H1 (cell line): Measurements from ENCODE around the gene ASMTL. TPM values are rescaled to one million over a fixed set of nuclear protein-coding genes. Genes with fewer than 3 reads are reported as not detected.
"Not testable (repeated sequence)": the region's sequence is repeated elsewhere in the genome, so short reads cannot be mapped to it uniquely, and the experiment has no call there.

Experiments
- CTCF ChIA-PET: fragments of 300-600 bp; sonication (Branson Sonifier 250); formaldehyde crosslinking; loops from one replicate; lab custom pipeline; 2021; ENCODE audit not compliant: partially characterized antibody; lab: Charles Lee
- POLR2A ChIA-PET: fragments of 300-600 bp; sonication (Branson Sonifier 250); formaldehyde crosslinking; loops from one replicate; lab custom pipeline; 2021; ENCODE audit warnings: inconsistent platforms; ENCODE audit not compliant: partially characterized antibody; lab: Charles Lee
- DNase-seq, 2 experiments: peaks; one replicate each; pipeline versions ENCODE4 v3.0.0 to v3.0.0-alpha.2; 2010 to 2022; ENCODE audit warnings: low spot score in 2 of 2, low read depth in 1 of 2, mixed read lengths in 1 of 2
- FAIRE-seq: peaks from 2 replicates; lab custom pipeline; 2011; peaks lifted over from hg19 to GRCh38; lab: Jason Lieb, UNC
- H2AFZ ChIP-seq: 2 replicates; pipeline ENCODE4 v1.8.1; 2012; ENCODE audit warnings: low read length, inconsistent platforms
- H2AK5ac ChIP-seq: 2 replicates; pipeline ENCODE4 v1.6.1; 2013; ENCODE audit warnings: low read depth, low read length
- H2BK120ac ChIP-seq: replicated peaks from 2 replicates; pipeline ENCODE3; 2013; ENCODE audit warnings: low read depth, low read length, inconsistent platforms
- H2BK12ac ChIP-seq: 2 replicates; pipeline ENCODE4 v1.6.1; 2013; ENCODE audit warnings: low read depth, low read length
- H2BK15ac ChIP-seq: 2 replicates; pipeline ENCODE4 v1.6.1; 2013; ENCODE audit warnings: low read length
- H2BK20ac ChIP-seq: 2 replicates; pipeline ENCODE4 v1.6.1; 2013; ENCODE audit warnings: low read length
- H2BK5ac ChIP-seq: 2 replicates; pipeline ENCODE4 v1.6.1; 2013; ENCODE audit warnings: low read depth, low read length
- H3K14ac ChIP-seq: 2 replicates; pipeline ENCODE4 v1.6.1; 2013; ENCODE audit warnings: inconsistent platforms; ENCODE audit not compliant: insufficient read length
- H3K18ac ChIP-seq: 2 replicates; pipeline ENCODE4 v1.6.1; 2013; ENCODE audit warnings: low read length; ENCODE audit errors: extremely low read depth
- H3K23ac ChIP-seq: 2 replicates; pipeline ENCODE4 v1.6.1; 2013; ENCODE audit warnings: inconsistent platforms; ENCODE audit not compliant: insufficient read length
- H3K23me2 ChIP-seq: 2 replicates; pipeline ENCODE4 v1.6.1; 2013; ENCODE audit warnings: low read depth, low read length
- H3K27ac ChIP-seq: 2 replicates; pipeline ENCODE4 v1.6.1; 2011; ENCODE audit warnings: low read depth, low read length, inconsistent platforms
- H3K27me3 ChIP-seq, 4 experiments: replicated peaks in 1 of 4; 1 replicate in 1 of 4; 2 replicates in 3 of 4; pipeline versions ENCODE4 v1.6.1 to v1.8.1; 2011 to 2013; ENCODE audit warnings: low read length in 3 of 4, mild to moderate bottlenecking in 3 of 4, inconsistent platforms in 2 of 4, mixed read lengths in 2 of 4, moderate library complexity in 1 of 4; ENCODE audit not compliant: control insufficient read depth in 3 of 4, insufficient read depth in 3 of 4; ENCODE audit errors: extremely low read depth in 1 of 4
- H3K36me3 ChIP-seq, 4 experiments: 2 replicates each; pipeline versions ENCODE4 v1.6.1 to v1.8.1; 2011 to 2013; ENCODE audit warnings: mild to moderate bottlenecking in 4 of 4, low read length in 3 of 4, moderate library complexity in 2 of 4, control low read depth in 1 of 4, inconsistent platforms in 1 of 4; ENCODE audit not compliant: insufficient read depth in 4 of 4, control insufficient read depth in 2 of 4
- H3K4ac ChIP-seq: replicated peaks from 2 replicates; pipeline ENCODE3; 2013; ENCODE audit warnings: low read length, low read depth, mixed read lengths, inconsistent platforms; ENCODE audit not compliant: insufficient read length
- H3K4me1 ChIP-seq, 4 experiments: replicated peaks in 1 of 4; 1 replicate in 1 of 4; 2 replicates in 3 of 4; pipeline versions ENCODE4 v1.6.1 to v1.8.1; 2011 to 2013; ENCODE audit warnings: low read length in 3 of 4, inconsistent platforms in 2 of 4, mixed read lengths in 1 of 4; ENCODE audit not compliant: insufficient read depth in 4 of 4, control insufficient read depth in 3 of 4
- H3K4me2 ChIP-seq, 2 experiments: 2 replicates each; pipeline versions ENCODE4 v1.6.1 to v1.8.1; 2011 to 2013; ENCODE audit warnings: low read depth in 2 of 2, low read length in 2 of 2, control low read depth in 1 of 2, inconsistent platforms in 1 of 2, mild to moderate bottlenecking in 1 of 2; ENCODE audit not compliant: insufficient read depth in 1 of 2
- H3K4me3 ChIP-seq, 4 experiments: fragments of 200-600, 300-600 bp in 1 of 4; sonication (generic), shearing (Covaris generic), sonication (Bioruptor Twin) in 1 of 4; 2 replicates each; pipeline versions ENCODE4 v1.5.1 to v1.8.1; 2011 to 2016; ENCODE audit warnings: low read length in 4 of 4, low read depth in 3 of 4, control low read depth in 2 of 4, inconsistent platforms in 2 of 4, mild to moderate bottlenecking in 2 of 4, mixed read lengths in 1 of 4, moderate library complexity in 1 of 4; ENCODE audit not compliant: insufficient read depth in 2 of 4; ENCODE audit errors: extremely low read depth in 1 of 4
- H3K56ac ChIP-seq: replicated peaks from 2 replicates; pipeline ENCODE3; 2013; ENCODE audit warnings: low read depth, mild to moderate bottlenecking, mixed read lengths, low read length, inconsistent platforms; ENCODE audit not compliant: insufficient read length
- H3K79me1 ChIP-seq: 2 replicates; pipeline ENCODE4 v1.6.1; 2013; ENCODE audit warnings: low read depth, low read length, control low read depth
- H3K79me2 ChIP-seq, 2 experiments: 2 replicates each; pipeline versions ENCODE4 v1.6.1 to v1.8.1; 2012 to 2013; ENCODE audit warnings: low read length in 2 of 2, mild to moderate bottlenecking in 2 of 2, inconsistent platforms in 1 of 2; ENCODE audit not compliant: insufficient read depth in 2 of 2, control insufficient read depth in 1 of 2
- H3K9ac ChIP-seq, 4 experiments: replicated peaks in 1 of 4; 1 replicate in 1 of 4; 2 replicates in 3 of 4; pipeline versions ENCODE4 v1.6.1 to v1.8.1; 2011 to 2013; ENCODE audit warnings: low read depth in 3 of 4, low read length in 3 of 4, control low read depth in 2 of 4, mild to moderate bottlenecking in 2 of 4, moderate library complexity in 2 of 4, inconsistent platforms in 1 of 4; ENCODE audit errors: extremely low read depth in 1 of 4
- H3K9me3 ChIP-seq, 2 experiments: 2 replicates each; pipeline versions ENCODE4 v1.6.1 to v1.8.1; 2012 to 2013; ENCODE audit warnings: mild to moderate bottlenecking in 2 of 2, moderate library complexity in 2 of 2, control low read depth in 1 of 2, inconsistent platforms in 1 of 2, low read depth in 1 of 2, low read length in 1 of 2, mixed read lengths in 1 of 2; ENCODE audit not compliant: insufficient read depth in 2 of 2
- H4K20me1 ChIP-seq, 2 experiments: replicated peaks in 1 of 2; 2 replicates each; pipeline versions ENCODE3 to v1.8.1; 2011 to 2013; ENCODE audit warnings: inconsistent platforms in 2 of 2, low read length in 2 of 2, mild to moderate bottlenecking in 1 of 2; ENCODE audit not compliant: insufficient read depth in 2 of 2, control insufficient read depth in 1 of 2
- H4K5ac ChIP-seq: 2 replicates; pipeline ENCODE4 v1.6.1; 2013; ENCODE audit warnings: low read length, low read depth, mixed read lengths, inconsistent platforms; ENCODE audit not compliant: insufficient read length
- H4K8ac ChIP-seq: 2 replicates; pipeline ENCODE4 v1.8.0; 2013; ENCODE audit warnings: mild to moderate bottlenecking, moderate library complexity, low read length, inconsistent platforms; ENCODE audit not compliant: insufficient read depth; ENCODE audit errors: extremely low read depth
- H4K91ac ChIP-seq: replicated peaks from 2 replicates; pipeline ENCODE3; 2013; ENCODE audit warnings: low read length, mixed read lengths, inconsistent platforms; ENCODE audit not compliant: insufficient read length
- WGBS, 2 experiments: shearing (Covaris generic) in 1 of 2; methylation state at CpG; one replicate each; pipeline versions ENCODE4 v1.1.6 to v1.1.7; 2013 to 2015; ENCODE audit warnings: low lambda C conversion rate in 2 of 2, mixed read lengths in 2 of 2, inconsistent platforms in 1 of 2, low coverage in 1 of 2, missing lambda C conversion rate in 1 of 2; ENCODE audit not compliant: insufficient replicate concordance in 2 of 2, insufficient coverage in 1 of 2, insufficient read length in 1 of 2; ENCODE audit errors: extremely low coverage in 1 of 2, missing lambda C conversion rate in 1 of 2; 5-methylcytosine and 5-hydroxymethylcytosine counted together
- polyA plus RNA-seq, 7 experiments: library from polyadenylated mRNA; depleted of rRNA in 3 of 7; stranded (reverse) in 5 of 7; unstranded in 2 of 7; fragments of >200 nt in 5 of 7; fragments of 200-250 nt in 2 of 7; gene quantifications; 1 replicate in 5 of 7; 2 replicates in 1 of 7; 4 replicates in 1 of 7; pipeline versions ENCODE4 v1.2.1 to v1.2.3, GENCODE V29; 2011 to 2013; ENCODE audit warnings: missing spikeins in 2 of 7, mixed read lengths in 2 of 7
- total RNA-seq: library from RNA; stranded (reverse); fragmentation: NEBNext Ultra II Directional; extraction: Animal tissue kit (Norgen Biotek cat#: 25700); gene quantifications from 2 replicates; pipeline ENCODE4 v1.2.1, GENCODE V29; 2021

ASMTL gene
- total and polyA plus RNA-seq, 2 of the 8 experiments (the other 6 are each of a cell fraction or from before 2014, with no cell fraction given) = 75.6 to 81.4 TPM

DNA sequence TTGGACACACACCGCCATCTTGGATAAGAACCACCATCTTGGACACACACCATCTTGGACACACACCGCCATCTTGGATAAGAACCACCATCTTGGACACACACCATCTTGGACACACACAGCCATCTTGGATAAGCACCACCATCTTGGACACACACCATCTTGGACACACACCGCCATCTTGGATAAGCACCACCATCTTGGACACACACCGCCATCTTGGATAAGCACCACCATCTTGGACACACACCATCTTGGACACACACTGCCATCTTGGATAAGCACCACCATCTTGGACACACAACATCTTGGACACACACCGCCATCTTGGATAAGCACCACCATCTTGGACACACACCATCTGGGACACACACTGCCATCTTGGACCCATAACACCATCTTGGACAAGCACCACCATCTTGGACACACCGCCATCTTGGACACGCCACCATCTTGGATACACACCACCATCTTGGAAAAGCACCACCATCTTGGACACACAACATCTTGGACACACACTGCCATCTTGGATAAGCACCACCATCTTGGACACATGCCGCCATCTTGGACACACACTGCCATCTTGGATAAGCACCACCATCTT lies 4.6 kb downstream of the ASMTL start:
- H4K5ac ChIP-seq, H3K56ac ChIP-seq, CTCF ChIA-PET, H4K20me1 ChIP-seq, H4K91ac ChIP-seq, H4K8ac ChIP-seq, H3K9ac ChIP-seq, H2BK120ac ChIP-seq, H2AK5ac ChIP-seq, H2BK5ac ChIP-seq, H2BK20ac ChIP-seq, H3K18ac ChIP-seq, POLR2A ChIA-PET, H2AFZ ChIP-seq, DNase-seq, H3K4me3 ChIP-seq, H3K4me2 ChIP-seq, H2BK12ac ChIP-seq, H3K27me3 ChIP-seq, H3K4ac ChIP-seq, H3K23ac ChIP-seq, H2BK15ac ChIP-seq, H3K27ac ChIP-seq, H3K14ac ChIP-seq, H3K4me1 ChIP-seq: not testable (repeated sequence)
- FAIRE-seq = peak; percentile 70
- Histone ChIP-seq H3K79me1 (peaks cover 34% of the 10 kb centered on the region), H3K23me2 (peaks cover 13% of the 10 kb centered on the region; the same call in 1 of the 2 replicates), H3K9me3 (peaks cover 4 to 26% of the 10 kb centered on the region in 2 experiments; a peak in 3 of 4 replicates), H3K79me2 (peaks cover 58 to 92% of the 10 kb centered on the region in 2 experiments), H3K36me3 (peaks cover 4 to 31% (median 12%) of the 10 kb centered on the region in 4 experiments; a peak in 6 of 8 replicates)
- WGBS, 2 experiments = 89% methylated on average over 8 of the region's 8 CpGs; no CpG with 5 or more reads in 1 of the 2 experiments
